HPDE6-E6E7 (cell line): ENCODE data around the gene DAPK3.
A peak's percentile ranks its signal among the peaks of the same experiment; 100 is the strongest.
"Not testable (repeated sequence)": the region's sequence is repeated elsewhere in the genome, so short reads cannot be mapped to it uniquely, and the experiment has no call there.

ENCODE experiments used
- DNase-seq: peaks from one replicate; pipeline ENCODE4 v3.0.0; 2011; ENCODE audit warnings: missing footprints; ENCODE audit errors: extremely low spot score

Gene DAPK3

DNA sequence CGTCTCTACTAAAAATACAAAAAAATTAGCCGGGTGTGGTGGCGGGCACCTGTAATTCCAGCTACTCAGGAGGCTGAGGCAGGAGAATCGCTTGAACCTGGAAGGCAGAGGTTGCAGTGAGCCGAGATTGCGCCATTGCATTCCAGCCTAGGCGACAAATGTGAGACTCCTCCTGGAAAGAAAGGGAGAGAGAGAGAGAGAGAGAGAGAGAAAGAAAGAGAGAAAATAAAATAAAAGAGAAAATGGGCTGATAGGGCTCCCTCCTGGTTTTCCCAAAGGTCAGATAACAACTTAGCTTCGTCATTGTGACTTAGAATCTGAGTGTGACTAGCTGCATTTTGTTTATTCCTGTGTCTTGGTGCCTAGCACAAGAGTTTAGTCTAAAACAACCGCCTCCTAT lies 34.5 kb upstream of the DAPK3 start:
- not testable (repeated sequence) for DNase-seq

- DNase-seq = not testable (repeated sequence)
These were observed 29.9 kb upstream of the DAPK3 start for GRCh38 chr19:4000798-4001197.

- not testable (repeated sequence) for DNase-seq
These were observed 27.9 kb upstream of the DAPK3 start for GRCh38 chr19:3998667-3999412.

GRCh38 chr19:3995607-3996006 lies 24.7 kb upstream of the DAPK3 start:
- no peak for DNase-seq

DNA sequence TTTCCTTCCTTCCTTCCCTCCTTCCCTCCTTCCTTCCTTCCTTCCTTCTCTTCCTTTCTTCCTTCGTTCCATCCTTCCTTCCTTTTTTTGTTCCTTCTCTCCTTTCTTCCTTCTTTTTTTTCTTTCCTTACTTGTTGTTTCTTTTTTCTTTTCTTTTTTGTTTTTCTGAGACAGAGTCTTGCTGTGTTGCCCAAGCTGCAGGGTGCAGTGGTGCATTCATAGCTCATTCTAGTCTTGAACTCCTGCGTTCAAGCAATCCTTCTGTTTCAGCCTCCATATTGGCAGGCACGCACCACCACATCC lies 19.9 kb upstream of the DAPK3 start:
- DNase-seq = no peak

DNA sequence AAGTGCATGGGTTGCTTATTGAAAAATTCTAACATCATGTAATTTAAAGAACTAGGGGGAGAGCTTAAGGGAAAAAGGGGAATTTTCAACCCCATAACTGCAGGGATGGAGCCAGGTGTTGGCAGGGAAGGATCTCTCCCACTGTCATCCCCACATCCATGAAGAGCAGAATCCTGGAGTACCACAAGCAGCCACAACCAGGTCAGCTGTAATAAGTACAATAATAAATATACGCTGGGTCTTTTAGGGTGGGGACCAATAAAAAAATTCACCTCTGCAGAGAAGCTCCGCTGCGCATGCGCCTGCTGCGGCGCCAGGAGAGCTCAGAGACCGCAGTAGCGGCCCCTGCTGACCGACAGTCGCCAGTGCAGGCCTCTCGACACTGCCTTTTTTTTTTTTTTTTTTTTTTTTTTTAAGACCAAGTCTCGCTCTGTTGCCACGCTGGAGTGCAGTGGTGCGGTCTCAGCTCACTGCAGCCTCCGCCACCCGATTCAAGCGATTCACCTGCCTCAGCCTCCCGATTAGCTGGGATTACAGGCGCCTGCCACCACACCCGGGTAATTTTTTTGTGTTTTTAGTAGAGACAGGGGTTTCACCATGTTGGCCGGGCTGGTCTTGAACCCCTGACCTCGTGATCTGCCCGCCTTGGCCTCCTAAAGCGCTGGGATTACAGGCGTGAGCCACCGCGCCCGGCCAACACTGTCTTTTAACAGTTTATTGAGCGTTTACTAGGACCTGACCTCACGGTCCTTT lies 16.9 kb upstream of the DAPK3 start:
- peak; percentile 79 for DNase-seq

- no peak for DNase-seq
These were observed 15.6 kb upstream of the DAPK3 start for GRCh38 chr19:3986260-3987041.

DNA sequence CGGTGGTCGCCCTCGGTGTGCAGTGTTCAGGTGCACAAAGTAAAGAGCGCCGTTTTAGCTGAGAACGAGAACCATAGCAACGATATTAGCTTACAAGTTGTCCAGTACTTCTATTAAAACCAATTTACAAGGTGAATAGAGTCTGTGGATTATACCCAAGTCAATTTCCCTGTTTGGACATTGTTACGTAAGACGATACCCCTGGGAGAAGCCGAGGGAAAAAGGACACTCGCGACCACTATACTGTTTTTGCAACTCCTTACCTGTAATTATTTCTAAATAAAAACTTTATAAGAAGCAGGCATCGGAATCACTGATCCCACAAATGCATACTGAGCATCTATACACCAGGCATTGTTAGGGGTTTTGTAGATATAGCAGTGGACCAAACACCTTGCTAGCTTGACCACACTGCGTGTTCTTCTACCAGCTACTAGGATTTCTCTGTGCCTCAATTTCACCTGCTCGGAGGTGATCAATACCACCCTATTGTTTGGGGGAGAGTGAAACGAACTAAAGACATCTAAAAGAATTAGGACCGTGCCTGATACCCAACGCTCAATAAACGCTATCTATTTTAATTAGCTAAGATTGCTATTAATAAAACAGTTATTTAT lies 14.9 kb upstream of the DAPK3 start:
- no peak for DNase-seq

- peak; percentile 85 for DNase-seq
These were observed 14.2 kb upstream of the DAPK3 start, which contains the start of gene EEF2 for GRCh38 chr19:3984908-3985642. TSS of gene EEF2 (minus strand) at chr19:3985463. CDS start at chr19:3985380, 83 bp downstream.

GRCh38 chr19:3984584-3984907 lies 13.6 kb upstream of the DAPK3 start:
- DNase-seq = no peak

GRCh38 chr19:3983936-3984583 lies 13.2 kb upstream of the DAPK3 start:
- no peak for DNase-seq

DNA sequence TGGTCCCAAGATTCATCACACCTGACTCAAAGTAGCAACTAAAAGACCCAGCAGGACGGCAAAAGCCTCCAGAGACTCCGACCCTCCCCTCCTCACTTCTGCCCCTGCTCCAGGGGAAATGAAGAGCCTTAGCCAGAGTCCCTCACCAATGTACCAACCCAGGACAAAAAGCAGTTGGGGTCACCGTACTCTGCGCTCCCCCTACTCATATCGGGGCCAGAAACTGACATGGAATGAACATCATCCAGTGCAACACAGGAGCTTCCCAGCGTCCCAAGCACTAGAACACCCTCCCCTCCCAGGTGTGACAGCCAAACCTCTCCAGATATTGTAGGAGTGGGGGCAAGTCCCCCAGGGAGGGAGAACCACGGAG lies 12.6 kb upstream of the DAPK3 start:
- DNase-seq = no peak

DNA sequence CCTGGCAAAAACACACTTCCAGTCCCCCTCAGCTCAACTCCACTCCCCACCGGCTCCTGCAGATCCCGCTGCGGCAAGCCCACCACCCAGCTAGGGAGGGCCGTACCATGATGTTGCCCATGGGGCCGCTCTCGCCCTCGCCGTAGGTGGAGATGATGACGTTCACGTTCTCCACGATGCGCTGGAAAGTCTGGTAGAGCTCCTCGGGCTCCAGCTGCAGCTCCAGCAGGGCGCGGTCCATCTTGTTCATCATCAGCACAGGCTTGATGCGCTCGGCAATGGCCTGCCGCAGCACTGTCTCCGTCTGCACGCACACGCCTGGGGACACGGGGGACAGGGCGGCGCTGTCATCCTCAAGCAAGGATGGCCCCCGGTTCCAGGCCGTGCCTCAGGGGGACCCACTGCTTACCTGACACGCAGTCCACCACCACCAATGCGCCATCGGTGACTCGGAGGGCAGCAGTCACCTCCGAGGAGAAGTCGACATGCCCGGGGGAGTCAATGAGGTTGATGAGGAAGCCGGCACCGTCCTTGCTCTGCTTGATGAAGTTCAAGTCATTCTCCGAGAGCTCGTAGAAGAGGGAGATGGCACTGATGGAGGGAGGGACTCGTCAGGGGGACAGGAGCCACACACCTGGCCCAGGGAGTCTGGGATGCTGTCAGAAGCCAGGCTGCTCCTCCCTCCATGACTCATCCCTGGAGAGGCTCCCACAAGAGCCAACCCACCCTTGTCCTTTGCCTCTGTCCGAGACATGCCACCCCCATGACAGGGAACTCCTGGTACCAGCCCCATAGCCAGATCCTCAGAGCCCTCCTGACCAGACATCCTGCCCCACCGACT lies 12.0 kb upstream of the DAPK3 start:
- no peak for DNase-seq

- no peak for DNase-seq
These were observed 11.1 kb upstream of the DAPK3 start for GRCh38 chr19:3981736-3982681.

DNA sequence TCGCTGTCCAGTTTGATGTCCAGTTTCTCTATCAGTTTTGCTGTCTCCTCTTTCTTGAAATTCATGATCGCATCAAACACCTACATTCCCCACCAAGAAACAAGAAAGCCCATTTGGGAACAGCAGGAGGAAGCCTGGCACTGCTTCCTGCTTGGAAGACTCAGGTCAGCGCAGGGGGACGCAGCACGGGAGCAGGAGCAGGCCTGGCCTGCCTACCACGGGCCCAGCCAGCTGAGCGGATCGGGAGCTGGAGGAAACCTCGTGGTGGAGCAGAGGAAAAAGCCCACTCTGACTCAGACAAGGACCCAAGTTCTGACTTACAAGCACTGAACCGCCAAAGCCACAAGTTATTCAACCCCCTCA lies 10.5 kb upstream of the DAPK3 start:
- no peak for DNase-seq

- no peak for DNase-seq
These were observed 9.7 kb upstream of the DAPK3 start for GRCh38 chr19:3980353-3981251.

DNA sequence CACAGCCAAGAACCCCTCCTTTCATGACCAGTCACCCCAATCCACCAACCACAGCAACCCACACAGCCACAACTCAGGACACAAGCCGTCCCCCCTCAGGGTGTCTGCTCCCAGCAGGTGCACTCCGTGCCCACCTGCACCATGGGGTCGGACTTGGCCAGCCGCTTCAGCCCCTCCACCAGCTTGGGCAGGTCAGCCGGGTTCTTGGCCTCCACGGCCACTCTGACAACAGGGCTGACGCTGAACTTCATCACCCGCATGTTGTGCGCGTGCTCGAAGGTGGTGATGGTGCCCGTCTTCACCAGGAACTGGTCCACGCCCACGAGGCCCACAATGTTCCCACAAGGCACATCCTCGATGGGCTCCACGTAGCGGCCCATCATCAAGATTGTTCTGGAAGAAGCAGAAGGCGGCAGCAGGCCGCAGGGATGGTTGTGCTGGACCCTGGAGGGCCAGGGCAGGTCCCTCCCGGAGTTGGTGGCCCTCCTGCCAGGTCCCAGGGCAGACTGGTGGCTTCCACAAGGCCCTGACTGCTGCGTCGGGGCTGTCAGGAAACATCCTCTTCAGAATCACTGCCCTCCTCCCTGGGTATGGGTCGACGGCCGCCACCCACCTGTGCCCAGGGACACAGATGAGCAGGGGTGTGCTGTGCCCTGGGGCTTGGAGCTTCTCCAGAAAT lies 8.9 kb upstream of the DAPK3 start:
- DNase-seq = no peak

GRCh38 chr19:3979289-3979673 lies 8.4 kb upstream of the DAPK3 start:
- no peak for DNase-seq
